Measurements from ENCODE around the gene TMEM169. TPM values are rescaled to one million over a fixed set of nuclear protein-coding genes. Genes with fewer than 3 reads are reported as not detected.

The TMEM169 gene
- total and polyA plus RNA-seq, 9 of the 15 experiments (the other 6 are each of a cell fraction or from before 2014, with no cell fraction given): 0.01 to 0.09 (median 0.04) TPM; not detected in 5

DNA sequence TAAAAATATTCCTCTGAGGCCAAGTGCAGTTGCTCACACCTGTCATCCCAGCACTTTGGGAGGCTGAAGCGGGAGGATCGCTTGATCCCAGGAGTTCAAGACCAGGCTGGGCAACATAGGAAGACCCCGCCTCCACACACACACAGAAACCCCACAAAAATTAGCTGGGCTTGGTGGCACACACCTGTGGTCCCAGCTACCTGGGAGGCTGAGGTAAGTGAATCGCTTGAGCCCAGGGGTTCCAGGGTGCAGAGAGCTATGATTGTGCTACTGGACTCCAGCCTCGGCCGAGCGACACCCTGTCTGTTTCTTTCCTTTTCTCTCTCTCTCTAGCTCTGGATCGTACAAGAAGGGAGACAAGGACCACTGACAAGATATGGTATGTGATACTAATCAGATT is 25.6 kb downstream of the TMEM169 start:
- peak overlapping the region; percentile 88 for H2AFZ ChIP-seq (ENCODE audit: low read depth, low read length)
- ChIA-PET POLR2A (interaction anchor here (1.5 to 1.6 kb wide), 2 partner anchors 11 to 13 kb away, joined by 4 read pairs; no protein-coding TSS in a partner anchor), CTCF (ENCODE audit: low intra/inter-chr PET ratio) (no interaction called here)
- no peaks in the 10 kb centered on the region for H3K27me3 ChIP-seq (ENCODE audit: control insufficient read depth in 2 of 2, insufficient read depth in 2 of 2, low read length in 2 of 2)
- peaks cover 21% of the 10 kb centered on the region; the same call in 2 of the 3 replicates for H3K36me3 ChIP-seq (ENCODE audit: control insufficient read depth, insufficient read depth, low read length)
- intact Hi-C loops (cut with micrococcal nuclease): loop anchor here (5.0 to 10.0 kb wide), 3 partner anchors 35 to 153 kb away; no protein-coding TSS in a partner anchor
- no peaks in the 10 kb centered on the region for H4K20me1 ChIP-seq (replicated peaks; ENCODE audit: control insufficient read depth, insufficient read depth, low read length)
- H3K79me2 ChIP-seq (ENCODE audit: control insufficient read depth, insufficient read depth, low read length): peaks cover 32% of the 10 kb centered on the region
- ATAC-seq (no peak), FAIRE-seq (no peak), DNase-seq (ENCODE audit: extremely low read depth in 1 of 4, low spot score in 3 of 4) (no peak)
- no peaks in the 10 kb centered on the region for H3K9me3 ChIP-seq (replicated peaks; ENCODE audit: control insufficient read depth, insufficient read depth, low read depth, low read length)
- peak overlapping the region; percentile 73 for H3K4me2 ChIP-seq (ENCODE audit: insufficient read depth, low read length)
- no TSS peak for BruUV-seq (replicated peaks)
- whole genome bisulfite sequencing (ENCODE audit: insufficient coverage, low coverage, missing lambda C conversion rate): 81% methylated on average over 8 of the region's 8 CpGs
- TF ChIP-seq SMARCA4 (IDR thresholded peaks at IDR 0.05): no peak
- no peak for TF ChIP-seq RBFOX2 (IDR thresholded peaks at IDR 0.05; ENCODE audit: low read depth, low read length)
- no peak for TF ChIP-seq CBFA2T3 (IDR thresholded peaks at IDR 0.05)
- no peak for TF ChIP-seq ZNF511 (CRISPR knock-in tag; IDR thresholded peaks at IDR 0.05)
- no peak for TF ChIP-seq ZNF384 (IDR thresholded peaks at IDR 0.05; ENCODE audit: low read depth, low read length)
- TF ChIP-seq U2AF1 (optimal IDR thresholded peaks at IDR 0.05; ENCODE audit: low read depth, low read length): no peak
- no peak for TF ChIP-seq SRF (CRISPR knock-in tag; IDR thresholded peaks at IDR 0.05)
- TF ChIP-seq CHAMP1 (IDR thresholded peaks at IDR 0.05): no peak
- TF ChIP-seq DDX20 (tag; IDR thresholded peaks at IDR 0.05; ENCODE audit: low read depth): no peak
- no peak for TF ChIP-seq ZZZ3 (IDR thresholded peaks at IDR 0.05)
- TF ChIP-seq RBM34 (IDR thresholded peaks at IDR 0.05; ENCODE audit: borderline replicate concordance, insufficient read depth, low read length): no peak
- TF ChIP-seq DACH1 (IDR thresholded peaks at IDR 0.05; ENCODE audit: partially characterized antibody): no peak
- H3K4me1 ChIP-seq (replicated peaks in 1 of 2; ENCODE audit: control insufficient read depth in 2 of 2, insufficient read depth in 2 of 2, low read length in 2 of 2): peaks cover 5 to 14% of the 10 kb centered on the region in 2 experiments; a peak in 4 of 5 replicates
- in situ Hi-C loops (cut with MboI): no loop called here
- no peak overlapping the region; the same call in 2 of the 3 replicates for H3K27ac ChIP-seq (ENCODE audit: extremely low read depth, low read depth, low read length)
- H3K4me3 ChIP-seq: no peak overlapping the region
- no peaks in the 10 kb centered on the region for H3K9me1 ChIP-seq (ENCODE audit: control insufficient read depth, insufficient read depth, low read length)
- peak overlapping the region; percentile 38 to 79; a peak in 2 of 4 replicates for H3K9ac ChIP-seq (ENCODE audit: insufficient read depth in 1 of 2, low read depth in 2 of 2, low read length in 2 of 2)

All from K562 (cell line).